GM12878 (cell line): Measurements from ENCODE around the gene ZNF423. TPM values are rescaled to one million over a fixed set of nuclear protein-coding genes. Genes with fewer than 3 reads are reported as not detected.

Experiments used
- ATAC-seq: fragments of 200-7000 bp; cut with Tn5 transposase; 3 replicates; pipeline ENCODE4 v1.9.1; 2020; ENCODE audit warnings: mild to moderate bottlenecking, moderate library complexity
- BruUV-seq: library from RNA; stranded (reverse); fragments of 400-500 nt; replicated peaks from 2 replicates; lab custom pipeline; 2021; lab: Mats Ljungman, UMichigan
- CTCF ChIA-PET: fragments of 300-600 bp; sonication (Branson Sonifier 250); formaldehyde crosslinking; extraction: SDS; loops from one replicate; lab custom pipeline; 2021; ENCODE audit warnings: inconsistent platforms; lab: Yijun Ruan, JAX
- POLR2A ChIA-PET: fragments of 350-600 bp; formaldehyde crosslinking; extraction: SDS; loops from one replicate; lab custom pipeline; 2021; ENCODE audit warnings: inconsistent platforms; lab: Charles Lee
- RAD21 ChIA-PET: fragments of 300-600 bp; sonication (Branson Sonifier 250); formaldehyde crosslinking; loops from one replicate; lab custom pipeline; 2023; ENCODE audit warnings: antibody characterized with exemption; ENCODE audit not compliant: unreplicated experiment; lab: Charles Lee
- SMC1A ChIA-PET: fragments of 300-600 bp; sonication (Branson Sonifier 250); formaldehyde crosslinking; loops from one replicate; lab custom pipeline; 2023; ENCODE audit not compliant: unreplicated experiment, uncharacterized antibody; lab: Charles Lee
- DNase-seq: peaks from one replicate; pipeline ENCODE4 v3.0.0-alpha.2; 2011; ENCODE audit warnings: low read depth, low spot score
- FAIRE-seq: peaks from 3 replicates; lab custom pipeline; 2011; peaks lifted over from hg19 to GRCh38; lab: Jason Lieb, UNC
- H2AFZ ChIP-seq: 2 replicates; pipeline ENCODE4 v1.6.0; 2011; ENCODE audit warnings: low read depth, low read length, control low read depth; ENCODE audit not compliant: control insufficient read depth
- H3K27ac ChIP-seq: 2 replicates; pipeline ENCODE4 v1.5.1; 2011; ENCODE audit warnings: control low read depth; ENCODE audit not compliant: control insufficient read depth, insufficient read depth
- H3K27me3 ChIP-seq, 2 experiments: replicated peaks in 1 of 2; 2 replicates each; pipeline versions ENCODE4 v1.6.0 to v1.6.1; 2011; ENCODE audit warnings: low read length in 1 of 2; ENCODE audit not compliant: control insufficient read depth in 2 of 2, insufficient read depth in 2 of 2
- H3K36me3 ChIP-seq, 2 experiments: 2 replicates each; pipeline ENCODE4 v1.5.1; 2011; ENCODE audit warnings: low read length in 1 of 2; ENCODE audit not compliant: control insufficient read depth in 2 of 2, insufficient read depth in 2 of 2
- H3K4me1 ChIP-seq: 2 replicates; pipeline ENCODE4 v1.6.1; 2011; ENCODE audit warnings: mild to moderate bottlenecking, low read length, moderate library complexity, mixed read lengths; ENCODE audit not compliant: control insufficient read depth, insufficient read depth
- H3K4me2 ChIP-seq: 2 replicates; pipeline ENCODE4 v1.6.0; 2011; ENCODE audit warnings: control low read depth; ENCODE audit not compliant: control insufficient read depth, insufficient read depth
- H3K4me3 ChIP-seq: fragments of 200-600 bp; sonication (generic); 2 replicates; pipeline ENCODE4 v1.5.1; 2016
- H3K79me2 ChIP-seq: 2 replicates; pipeline ENCODE4 v1.6.0; 2011; ENCODE audit warnings: low read length; ENCODE audit not compliant: control insufficient read depth, insufficient read depth
- H3K9ac ChIP-seq: 2 replicates; pipeline ENCODE4 v1.8.0; 2011; ENCODE audit warnings: low read length, control low read depth, mixed read lengths; ENCODE audit not compliant: control insufficient read depth, insufficient read depth
- H3K9me3 ChIP-seq: replicated peaks from 3 replicates; pipeline ENCODE4 v1.5.1; 2011; ENCODE audit warnings: mild to moderate bottlenecking, low read length; ENCODE audit not compliant: control insufficient read depth, insufficient read depth
- H4K20me1 ChIP-seq: 2 replicates; pipeline ENCODE4 v1.6.0; 2011; ENCODE audit not compliant: control insufficient read depth, insufficient read depth
- CEBPZ ChIP-seq: fragments of 150-350 bp; IDR thresholded peaks from 2 replicates; pipeline ENCODE4 v1.6.1; 2016; ENCODE audit warnings: low read depth, low read length
- CHD4 ChIP-seq: fragments of 200-600 bp; sonication (generic); IDR thresholded peaks from 2 replicates; pipeline ENCODE4 v1.6.1; 2016; ENCODE audit warnings: mild to moderate bottlenecking
- CREM ChIP-seq: IDR thresholded peaks from 2 replicates; pipeline ENCODE4 v1.6.1; 2014; ENCODE audit warnings: antibody characterized with exemption, low read depth
- CTCF ChIP-seq, 3 experiments: IDR thresholded peaks in 2 of 3; conservative IDR thresholded peaks in 1 of 3; 2 replicates each; pipeline ENCODE4 v1.5.1; 2011; ENCODE audit warnings: low read depth in 3 of 3, low read length in 3 of 3, mild to moderate bottlenecking in 3 of 3, control low read depth in 2 of 3, moderate library complexity in 2 of 3, inconsistent platforms in 1 of 3, mixed read lengths in 1 of 3; ENCODE audit not compliant: control insufficient read depth in 2 of 3, insufficient read depth in 1 of 3; ENCODE audit errors: extremely low read depth in 1 of 3
- DPF2 ChIP-seq: fragments of 450-650 bp; IDR thresholded peaks from 2 replicates; pipeline ENCODE4 v1.6.1; 2017; ENCODE audit warnings: mild to moderate bottlenecking
- IRF3 ChIP-seq: fragments of 450-650 bp; IDR thresholded peaks from 2 replicates; pipeline ENCODE4 v1.6.1; 2014; ENCODE audit warnings: mild to moderate bottlenecking
- NFIC ChIP-seq: IDR thresholded peaks from 2 replicates; pipeline ENCODE4 v1.6.1; 2012; ENCODE audit warnings: low read depth, mild to moderate bottlenecking, inconsistent platforms, low read length, moderate library complexity
- RAD21 ChIP-seq: IDR thresholded peaks from 2 replicates; pipeline ENCODE4 v1.6.1; 2011; ENCODE audit warnings: mild to moderate bottlenecking, low read depth, low read length, moderate library complexity; ENCODE audit not compliant: insufficient read depth
- ZBTB40 ChIP-seq: fragments of 450-650 bp; IDR thresholded peaks from 2 replicates; pipeline ENCODE4 v1.6.1; 2016; ENCODE audit warnings: mild to moderate bottlenecking, moderate library complexity, borderline replicate concordance
- ZNF207 ChIP-seq: fragments of 450-650 bp; IDR thresholded peaks from 2 replicates; pipeline ENCODE4 v1.6.1; 2014; ENCODE audit warnings: antibody characterized with exemption, mild to moderate bottlenecking, borderline replicate concordance
- ZNF622 ChIP-seq: fragments of 450-650 bp; IDR thresholded peaks from 2 replicates; pipeline ENCODE4 v1.6.1; 2017; ENCODE audit warnings: mild to moderate bottlenecking, inconsistent platforms
- WGBS: methylation state at CpG from one replicate; pipeline ENCODE4 v1.1.6; 2016; ENCODE audit warnings: low lambda C conversion rate; ENCODE audit not compliant: insufficient replicate concordance, insufficient coverage; ENCODE audit errors: missing lambda C conversion rate; 5-methylcytosine and 5-hydroxymethylcytosine counted together
- in situ Hi-C: fragments of 300-500 bp; cut with MboI; formaldehyde crosslinking; loops from 9 replicates; pipeline ENCODE4 v1.14.3; 2018; ENCODE audit warnings: mixed read lengths
- intact Hi-C: fragments of 100-400 bp; cut with micrococcal nuclease; formaldehyde crosslinking; loops from one replicate; pipeline ENCODE4 v1.14.2; 2022; ENCODE audit not compliant: unreplicated experiment
- polyA plus RNA-seq, 11 experiments: library from polyadenylated mRNA; depleted of rRNA in 4 of 11; unstranded in 6 of 11; stranded (reverse) in 5 of 11; fragments of >200 nt; fragmentation: Nextera tagmentation in 4 of 11; fragmentation: Illumina TruSeq in 1 of 11; extraction: Ambion mirVana in 4 of 11; extraction: Trizol in 1 of 11; gene quantifications; 1 replicate in 1 of 11; 2 replicates in 10 of 11; pipeline versions ENCODE4 v1.2.1 to v1.2.3, GENCODE V29; 2011 to 2016; ENCODE audit warnings: inconsistent platforms in 2 of 11, missing spikeins in 2 of 11, low read depth in 1 of 11
- total RNA-seq, 4 experiments: library from RNA; depleted of rRNA in 3 of 4; stranded (reverse); fragments of >200 nt in 3 of 4; fragmentation: Illumina TruSeq in 1 of 4; extraction: Trizol in 1 of 4; gene quantifications; 2 replicates each; pipeline versions ENCODE4 v1.2.1 to v1.2.3, GENCODE V29; 2013 to 2021

Gene ZNF423
- total and polyA plus RNA-seq, 10 of the 15 experiments (the other 5 are each of a cell fraction or from before 2014, with no cell fraction given), result 0.03 to 0.64 (median 0.10) TPM

GRCh38 chr16:49563666-49564065 is 292.2 kb downstream of the ZNF423 start:
- no TSS peak for BruUV-seq
- SMC1A ChIA-PET, result no interaction called here
- Histone ChIP-seq H3K4me2 (no peak overlapping the region), H3K27me3 (no peaks in the 10 kb centered on the region), H3K4me3 (no peak overlapping the region), H3K79me2 (no peaks in the 10 kb centered on the region), H3K36me3 (no peaks in the 10 kb centered on the region), H3K9me3 (no peaks in the 10 kb centered on the region), H2AFZ (no peak overlapping the region), H3K4me1 (no peaks in the 10 kb centered on the region), H3K9ac (no peak overlapping the region), H3K27ac (no peak overlapping the region), H4K20me1 (no peaks in the 10 kb centered on the region)
- RAD21 ChIA-PET, result no interaction called here
- 41% methylated on average over 2 of the region's 2 CpGs for WGBS
- TF ChIP-seq RAD21, result no peak
- TF ChIP-seq ZNF207, result no peak
- TF ChIP-seq NFIC, result no peak
- TF ChIP-seq ZNF622, result no peak
- no peak for TF ChIP-seq CHD4
- no peak for TF ChIP-seq CEBPZ
- no peak for TF ChIP-seq CREM
- no peak for TF ChIP-seq IRF3
- no peak for TF ChIP-seq DPF2
- no peak for TF ChIP-seq ZBTB40
- no peak for TF ChIP-seq CTCF (IDR thresholded peaks at IDR 0.05 in 2 of 3, conservative IDR thresholded peaks at IDR 0.05 in 1 of 3; ENCODE audit: control insufficient read depth in 2 of 3, extremely low read depth in 1 of 3, insufficient read depth in 1 of 3, low read depth in 3 of 3, low read length in 3 of 3)
- POLR2A ChIA-PET, result no interaction called here
- in situ Hi-C loops, result no loop called here
- CTCF ChIA-PET, result no interaction called here
- ATAC-seq (no peak), FAIRE-seq (no peak), DNase-seq (no peak)
- intact Hi-C loops, result no loop called here
